Adrenal gland (tissue), 12 donors: Measurements from ENCODE around the gene DMXL1. TPM values are rescaled to one million over a fixed set of nuclear protein-coding genes. Genes with fewer than 3 reads are reported as not detected.

Experiments used
- DNase-seq, 7 donors: peaks; one replicate each; pipeline ENCODE4 v3.0.0-alpha.2; 2019 to 2020
- H3K27ac ChIP-seq, 5 donors: fragments of 200-600 bp; sonication (generic) in 4 of 5; 1 replicate in 3 of 5; 2 replicates in 2 of 5; pipeline versions ENCODE4 v1.5.1 to v1.8.0; 2016 to 2020; ENCODE audit warnings: mild to moderate bottlenecking in 1 of 5
- H3K27me3 ChIP-seq: fragments of 200-600 bp; 2 replicates; pipeline ENCODE4 v1.8.0; 2021
- H3K36me3 ChIP-seq, 2 donors: fragments of 200-600 bp; replicated peaks in 1 of 2; 1 replicate in 1 of 2; 2 replicates in 1 of 2; pipeline versions ENCODE4 v1.5.1 to v1.8.0; 2018 to 2022
- H3K4me1 ChIP-seq, 2 donors: fragments of 200-600 bp; replicated peaks in 1 of 2; 1 replicate in 1 of 2; 2 replicates in 1 of 2; pipeline versions ENCODE4 v1.5.1 to v1.8.0; 2018 to 2021
- H3K4me3 ChIP-seq, 4 donors: fragments of 200-600 bp; sonication (generic) in 3 of 4; one replicate each; pipeline ENCODE4 v1.5.1; 2016 to 2018
- H3K9me3 ChIP-seq, 3 donors: fragments of 200-600 bp; sonication (generic) in 1 of 3; replicated peaks in 1 of 3; 1 replicate in 2 of 3; 2 replicates in 1 of 3; pipeline versions ENCODE4 v1.5.1 to v1.8.0; 2016 to 2021
- POLR2A ChIP-seq, 2 donors: fragments of 450-650 bp; IDR thresholded peaks; one replicate each; pipeline ENCODE4 v1.6.1; 2017; ENCODE audit warnings: antibody characterized with exemption in 2 of 2, mild to moderate bottlenecking in 2 of 2, moderate library complexity in 1 of 2
- WGBS, 4 donors: extraction: QIAGEN DNeasy Blood & Tissue Kit in 2 of 4; methylation state at CpG; one replicate each; pipeline versions ENCODE4 v1.1.5 to v1.1.7; 2013 to 2017; 5-methylcytosine and 5-hydroxymethylcytosine counted together
- intact Hi-C, 2 donors: fragments of 100-400 bp; cut with DNase I; formaldehyde crosslinking; loops; one replicate each; pipeline versions ENCODE4 v1.14.1 to v1.15.0; 2022 to 2023
- polyA plus RNA-seq, 3 donors: library from polyadenylated mRNA; stranded (reverse); fragments of 200-250 nt in 2 of 3; fragments of 350-450 nt in 1 of 3; fragmentation: Illumina TruSeq in 1 of 3; extraction: RNeasy Lipid Tissue Mini Kit (QIAGEN cat#74804) in 1 of 3; gene quantifications; one replicate each; pipeline ENCODE4 v1.2.3, GENCODE V29; 2013 to 2014
- total RNA-seq, 9 donors: library from RNA; depleted of rRNA in 4 of 9; stranded (reverse); fragments of >200 nt in 4 of 9; fragments of 120-200 nt in 1 of 9; fragmentation: NEBNext Ultra II Directional in 1 of 9; extraction: Animal tissue kit (Norgen Biotek cat#: 25700) in 1 of 9; gene quantifications; one replicate each; pipeline versions ENCODE4 v1.1.0 to v1.2.4, GENCODE V29; 2013 to 2023
- TF ChIP-seq, protein P1 (sequence below), 6 experiments: fragments of 450-650 bp in 4 of 6; fragments of 200-600 bp in 2 of 6; sonication (generic) in 1 of 6; IDR thresholded peaks; 1 replicate in 5 of 6; 2 replicates in 1 of 6; pipeline versions ENCODE4 v1.5.1 to v1.8.0; 2016 to 2021; ENCODE audit warnings: antibody characterized with exemption in 6 of 6, mild to moderate bottlenecking in 2 of 6, moderate library complexity in 1 of 6
- donor health status: healthy with polysubstance abuse.
- donor health status: Bipolar disorder and iron deficiency.
- donor health status: DM: yes; HTN: yes; CAD: no.
- donor health status: DM: no; HTN: no; CAD: no.
- donor health status: DM: no; HTN: no; CAD: no.
- donor health status: DM: yes; HTN: yes; CAD: no.

DMXL1 gene
- total and polyA plus RNA-seq, 12 donors: 15.1 to 91.1 (median 41.2) TPM

DNA sequence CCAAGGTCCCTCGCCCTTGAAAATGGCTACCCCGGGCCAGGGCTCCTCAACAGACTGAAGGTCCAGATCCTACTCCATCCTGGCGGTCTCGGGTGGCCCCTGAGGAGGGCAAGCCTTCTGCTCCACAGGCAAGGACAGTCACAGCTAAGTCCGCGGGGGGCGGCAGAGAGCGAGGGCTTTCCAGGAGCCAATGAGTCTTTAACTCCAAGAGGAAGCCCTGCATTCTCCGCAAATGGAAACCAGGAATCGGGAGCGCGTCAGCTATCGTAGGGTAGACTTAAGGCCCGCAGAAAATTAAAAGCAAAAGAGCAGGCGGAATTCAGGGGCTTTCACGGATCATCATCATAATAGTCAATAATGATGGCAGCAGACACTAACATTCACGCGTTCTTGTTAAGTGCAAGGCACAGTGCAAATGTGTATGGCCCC lies 197.1 kb downstream of the DMXL1 start:
- 2 to 8% (median 3%) methylated on average over 12 to 18 of the region's 18 CpGs for WGBS, 4 donors
- peak; percentile 88 to 98 (median 95) for DNase-seq
- intact Hi-C loops: loop anchor here in 1 of 2 donors (10.0 kb wide), 1 partner anchor 137 kb away; no protein-coding TSS in a partner anchor
- TF ChIP-seq POLR2A (IDR thresholded peaks at IDR 0.05): no peak
- TF ChIP-seq, protein P1, sequence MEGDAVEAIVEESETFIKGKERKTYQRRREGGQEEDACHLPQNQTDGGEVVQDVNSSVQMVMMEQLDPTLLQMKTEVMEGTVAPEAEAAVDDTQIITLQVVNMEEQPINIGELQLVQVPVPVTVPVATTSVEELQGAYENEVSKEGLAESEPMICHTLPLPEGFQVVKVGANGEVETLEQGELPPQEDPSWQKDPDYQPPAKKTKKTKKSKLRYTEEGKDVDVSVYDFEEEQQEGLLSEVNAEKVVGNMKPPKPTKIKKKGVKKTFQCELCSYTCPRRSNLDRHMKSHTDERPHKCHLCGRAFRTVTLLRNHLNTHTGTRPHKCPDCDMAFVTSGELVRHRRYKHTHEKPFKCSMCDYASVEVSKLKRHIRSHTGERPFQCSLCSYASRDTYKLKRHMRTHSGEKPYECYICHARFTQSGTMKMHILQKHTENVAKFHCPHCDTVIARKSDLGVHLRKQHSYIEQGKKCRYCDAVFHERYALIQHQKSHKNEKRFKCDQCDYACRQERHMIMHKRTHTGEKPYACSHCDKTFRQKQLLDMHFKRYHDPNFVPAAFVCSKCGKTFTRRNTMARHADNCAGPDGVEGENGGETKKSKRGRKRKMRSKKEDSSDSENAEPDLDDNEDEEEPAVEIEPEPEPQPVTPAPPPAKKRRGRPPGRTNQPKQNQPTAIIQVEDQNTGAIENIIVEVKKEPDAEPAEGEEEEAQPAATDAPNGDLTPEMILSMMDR (IDR thresholded peaks at IDR 0.05): peak in 4 of 6 experiments; percentile 25 to 61 (median 32)
- Histone ChIP-seq H3K4me3 (peak overlapping the region; percentile 13 to 77 (median 68)), H3K36me3 (no peaks in the 10 kb centered on the region), H3K27me3 (no peaks in the 10 kb centered on the region), H3K27ac (peak overlapping the region; percentile 76 to 89 (median 85)), H3K4me1 (peaks cover 0 to 11% of the 10 kb centered on the region in 2 donors), H3K9me3 (no peaks in the 10 kb centered on the region)

DNA sequence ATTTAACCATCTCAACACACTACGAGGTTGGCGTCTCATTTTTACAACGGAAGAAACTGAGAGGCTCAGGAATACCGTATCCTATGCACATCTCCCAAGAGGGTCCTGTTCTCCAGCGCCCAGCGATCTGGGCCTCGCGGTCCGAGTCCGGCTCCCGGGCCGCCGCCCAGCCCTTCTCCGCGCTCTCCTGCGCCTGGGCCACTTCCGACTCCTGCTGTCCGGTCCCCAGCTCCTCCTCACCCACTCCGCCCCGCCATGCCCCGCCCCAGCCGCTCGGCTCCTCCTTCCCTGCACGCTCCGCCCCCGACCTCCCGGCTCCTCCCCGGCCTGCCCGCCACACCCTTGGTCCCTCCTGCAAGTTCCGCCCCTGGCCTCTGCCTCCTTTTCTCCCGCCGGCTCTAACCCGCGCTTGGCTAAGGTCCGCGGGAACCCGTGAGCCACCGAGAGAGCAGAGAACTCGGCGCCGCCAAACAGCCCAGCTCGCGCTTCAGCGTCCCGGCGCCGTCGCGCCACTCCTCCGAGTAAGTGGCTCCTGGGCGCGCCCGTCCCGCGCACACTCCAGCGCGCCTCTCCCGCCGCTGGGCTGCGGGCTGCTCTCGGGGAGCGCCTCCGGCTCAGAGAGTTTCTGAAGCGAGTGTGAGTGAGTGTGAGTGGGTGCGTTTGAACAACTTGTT lies 197.6 kb downstream of the DMXL1 start:
- intact Hi-C loops: loop anchor here in 1 of 2 donors (10.0 kb wide), 1 partner anchor 136 kb away; no protein-coding TSS in a partner anchor
- H3K4me1 ChIP-seq: peaks cover 0 to 11% of the 10 kb centered on the region in 2 donors
- H3K36me3 ChIP-seq: no peaks in the 10 kb centered on the region
- no peaks in the 10 kb centered on the region for H3K27me3 ChIP-seq
- H3K4me3 ChIP-seq: peak overlapping the region; percentile 67 to 77 (median 68)
- H3K9me3 ChIP-seq: no peaks in the 10 kb centered on the region
- 0 to 1% (median 1%) methylated on average over 31 to 65 of the region's 65 CpGs for WGBS, 4 donors
- DNase-seq: peak; percentile 95 to 98 (median 97)
- peak overlapping the region; percentile 76 to 89 (median 85) for H3K27ac ChIP-seq
- TF ChIP-seq POLR2A (IDR thresholded peaks at IDR 0.05): peak; percentile 73 to 87
- TF ChIP-seq, protein P1 (IDR thresholded peaks at IDR 0.05): no peak

DNA sequence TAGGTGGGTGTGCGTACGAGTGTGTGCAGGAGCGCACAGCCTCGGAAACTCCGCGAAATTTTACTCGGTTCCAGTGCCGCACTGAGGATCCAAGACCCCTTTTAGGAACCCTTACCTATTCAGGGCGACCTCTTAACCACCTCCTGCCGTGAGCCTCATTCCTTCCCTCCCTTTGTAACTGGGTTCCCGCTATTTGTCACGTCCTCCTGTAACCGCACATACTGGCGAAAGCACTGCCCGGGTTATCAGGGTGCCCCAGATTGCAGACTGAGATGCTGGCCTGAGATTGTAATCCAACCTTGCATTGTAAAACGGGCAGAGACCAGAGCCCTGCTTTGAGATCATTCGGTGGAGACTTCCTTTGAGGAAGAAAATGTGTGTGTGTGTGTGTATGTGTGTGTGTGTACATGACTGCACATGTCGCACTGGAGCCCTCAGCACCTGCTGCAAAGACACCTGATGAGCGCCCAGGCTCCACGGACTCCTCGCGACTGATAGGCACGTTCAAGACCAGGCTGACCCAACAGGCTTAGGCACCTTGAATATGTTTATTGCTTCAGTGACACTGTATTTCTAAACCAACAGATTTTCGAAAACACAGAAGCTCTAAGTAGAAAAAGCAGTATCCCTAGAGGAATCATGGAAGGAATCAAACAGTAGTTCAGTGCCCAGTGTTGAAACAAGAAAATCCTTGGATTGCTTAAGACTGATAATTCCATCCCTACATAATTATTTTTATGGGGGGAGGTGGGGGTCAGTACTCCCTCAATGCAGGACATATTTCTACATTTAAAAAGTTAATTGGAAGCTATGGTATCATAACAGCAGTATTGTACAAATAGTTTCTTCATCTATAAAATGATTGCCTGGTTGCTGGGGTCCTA lies 198.4 kb downstream of the DMXL1 start:
- intact Hi-C loops: loop anchor here in 1 of 2 donors (10.0 kb wide), 1 partner anchor 135 kb away; no protein-coding TSS in a partner anchor
- 7 to 16% (median 10%) methylated on average over 22 to 24 of the region's 24 CpGs for WGBS, 4 donors

More for the DNA sequence above, 198.4 kb downstream of the DMXL1 start:
- peak overlapping the region in 3 of 5 donors; percentile 85 to 89 (median 88) for H3K27ac ChIP-seq
- H3K36me3 ChIP-seq: no peaks in the 10 kb centered on the region
- peak in 4 of 7 donors; percentile 16 to 52 (median 28) for DNase-seq
- H3K4me1 ChIP-seq: peaks cover 0 to 11% of the 10 kb centered on the region in 2 donors
- no peaks in the 10 kb centered on the region for H3K27me3 ChIP-seq
- peak overlapping the region; percentile 63 to 70 (median 67) for H3K4me3 ChIP-seq
- H3K9me3 ChIP-seq: no peaks in the 10 kb centered on the region
- TF ChIP-seq, protein P1 (IDR thresholded peaks at IDR 0.05): no peak
- no peak for TF ChIP-seq POLR2A (IDR thresholded peaks at IDR 0.05)
